Liver (tissue), 9 donors: ENCODE data around the gene SMOC2. TPM values are rescaled to one million over a fixed set of nuclear protein-coding genes. Genes with fewer than 3 reads are reported as not detected.

Experiments
- DNase-seq: peaks from one replicate; pipeline ENCODE4 v3.0.0-alpha.2; 2017; ENCODE audit warnings: low spot score
- H3K27ac ChIP-seq, 2 donors: one replicate each; pipeline ENCODE4 v1.7.0; 2013; ENCODE audit warnings: inconsistent platforms in 2 of 2, low read length in 2 of 2, control low read depth in 1 of 2, low read depth in 1 of 2, mild to moderate bottlenecking in 1 of 2
- H3K27me3 ChIP-seq, 4 donors: one replicate each; pipeline versions ENCODE4 v1.6.1 to v1.7.0; 2013; ENCODE audit warnings: low read length in 3 of 4, inconsistent platforms in 1 of 4, mild to moderate bottlenecking in 1 of 4, moderate library complexity in 1 of 4; ENCODE audit not compliant: control insufficient read depth in 4 of 4, insufficient read depth in 4 of 4
- H3K36me3 ChIP-seq, 4 donors: one replicate each; pipeline versions ENCODE4 v1.6.1 to v1.7.0; 2013; ENCODE audit warnings: low read length in 3 of 4, mild to moderate bottlenecking in 3 of 4, low read depth in 1 of 4, moderate library complexity in 1 of 4; ENCODE audit not compliant: control insufficient read depth in 4 of 4, insufficient read depth in 3 of 4
- H3K4me1 ChIP-seq, 4 donors: one replicate each; pipeline versions ENCODE4 v1.6.1 to v1.7.0; 2013; ENCODE audit warnings: low read length in 3 of 4, mild to moderate bottlenecking in 3 of 4, moderate library complexity in 1 of 4; ENCODE audit not compliant: control insufficient read depth in 4 of 4, insufficient read depth in 4 of 4
- H3K4me3 ChIP-seq, 3 donors: one replicate each; pipeline versions ENCODE4 v1.6.1 to v1.7.0; 2013; ENCODE audit warnings: low read length in 3 of 3, control low read depth in 1 of 3, low read depth in 1 of 3, mild to moderate bottlenecking in 1 of 3
- H3K9ac ChIP-seq, 2 donors: one replicate each; pipeline ENCODE4 v1.7.0; 2013; ENCODE audit warnings: low read length in 2 of 2, mild to moderate bottlenecking in 2 of 2, moderate library complexity in 2 of 2, control low read depth in 1 of 2, low read depth in 1 of 2
- H3K9me3 ChIP-seq, 4 donors: one replicate each; pipeline versions ENCODE4 v1.6.1 to v1.7.0; 2013; ENCODE audit warnings: low read length in 3 of 4; ENCODE audit not compliant: control insufficient read depth in 4 of 4
- CTCF ChIP-seq: fragments of 150-350 bp; IDR thresholded peaks from 2 replicates; pipeline ENCODE4 v1.5.1; 2017; ENCODE audit warnings: improper control_type of control experiment, low read depth, low read length; ENCODE audit not compliant: missing input control
- EGR1 ChIP-seq, 2 donors: IDR thresholded peaks; 2 replicates each; pipeline ENCODE4 v1.6.1; 2016 to 2018; ENCODE audit warnings: antibody characterized with exemption in 2 of 2, low read depth in 2 of 2
- FOXA1 ChIP-seq: IDR thresholded peaks from 2 replicates; pipeline ENCODE4 v1.6.1; 2016; ENCODE audit warnings: antibody characterized with exemption
- FOXA2 ChIP-seq: IDR thresholded peaks from 2 replicates; pipeline ENCODE4 v1.6.1; 2016; ENCODE audit warnings: antibody characterized with exemption
- GABPA ChIP-seq, 2 donors: IDR thresholded peaks in 1 of 2; conservative IDR thresholded peaks in 1 of 2; 2 replicates each; pipeline ENCODE4 v1.6.1; 2016; ENCODE audit warnings: antibody characterized with exemption in 2 of 2, mild to moderate bottlenecking in 1 of 2, moderate library complexity in 1 of 2
- HNF4A ChIP-seq, 2 donors: conservative IDR thresholded peaks; 2 replicates each; pipeline ENCODE4 v1.6.1; 2016; ENCODE audit warnings: antibody characterized with exemption in 2 of 2, mild to moderate bottlenecking in 2 of 2
- HNF4G ChIP-seq: IDR thresholded peaks from 2 replicates; pipeline ENCODE4 v1.6.1; 2016; ENCODE audit warnings: antibody characterized with exemption
- JUND ChIP-seq, 2 donors: IDR thresholded peaks; 2 replicates each; pipeline ENCODE4 v1.6.1; 2016; ENCODE audit warnings: antibody characterized with exemption in 2 of 2
- NR2F2 ChIP-seq: IDR thresholded peaks from 2 replicates; pipeline ENCODE4 v1.6.1; 2016; ENCODE audit warnings: antibody characterized with exemption
- RAD21 ChIP-seq, 2 donors: IDR thresholded peaks; 2 replicates each; pipeline ENCODE4 v1.6.1; 2016; ENCODE audit warnings: antibody characterized with exemption in 2 of 2, mild to moderate bottlenecking in 2 of 2
- SP1 ChIP-seq: IDR thresholded peaks from 2 replicates; pipeline ENCODE4 v1.6.1; 2018; ENCODE audit warnings: antibody characterized with exemption, mild to moderate bottlenecking
- YY1 ChIP-seq: IDR thresholded peaks from 2 replicates; pipeline ENCODE4 v1.6.1; 2016; ENCODE audit warnings: antibody characterized with exemption, mild to moderate bottlenecking
- ZBTB33 ChIP-seq: IDR thresholded peaks from 2 replicates; pipeline ENCODE4 v1.6.1; 2016; ENCODE audit warnings: antibody characterized with exemption
- WGBS: extraction: QIAGEN DNeasy Blood & Tissue Kit; methylation state at CpG from one replicate; pipeline ENCODE4 v1.1.7; 2013; 5-methylcytosine and 5-hydroxymethylcytosine counted together
- polyA plus RNA-seq, 2 donors: library from polyadenylated mRNA; stranded (reverse) in 1 of 2; unstranded in 1 of 2; fragments of 200-250 nt in 1 of 2; fragments of >200 nt in 1 of 2; fragmentation: Nextera tagmentation in 1 of 2; extraction: Ambion mirVana in 1 of 2; gene quantifications; one replicate each; pipeline versions ENCODE4 v1.2.1 to v1.2.3, GENCODE V29; 2013 to 2015
- total RNA-seq, 2 donors: library from RNA; depleted of rRNA; stranded (reverse); fragments of >200 nt; gene quantifications; one replicate each; pipeline ENCODE4 v1.2.3, GENCODE V29; 2014
- TF ChIP-seq, protein P1 (sequence below): IDR thresholded peaks from 2 replicates; pipeline ENCODE4 v1.6.1; 2016; ENCODE audit warnings: antibody characterized with exemption
- TF ChIP-seq, protein P2 (sequence below): IDR thresholded peaks from 2 replicates; pipeline ENCODE4 v1.6.1; 2016; ENCODE audit warnings: antibody characterized with exemption
- TF ChIP-seq, protein P3 (sequence below): IDR thresholded peaks from 2 replicates; pipeline ENCODE4 v1.6.1; 2016; ENCODE audit warnings: antibody characterized with exemption, mild to moderate bottlenecking
- donor health status: healthy.
- donor health status: healthy.
- donor health status: healthy.
- donor health status: healthy.
- donor health status: healthy.

SMOC2 gene
- total and polyA plus RNA-seq, 4 donors = 0.23 to 1.9 (median 1.1) TPM

- no peak overlapping the region for H3K9ac ChIP-seq
- H3K27me3 ChIP-seq = peaks cover 0 to 3% (median 0%) of the 10 kb centered on the region in 4 donors
- no peak for DNase-seq
- no peaks in the 10 kb centered on the region for H3K36me3 ChIP-seq
- no peak overlapping the region for H3K27ac ChIP-seq
- 43% methylated on average over 5 of the region's 5 CpGs for WGBS
- H3K9me3 ChIP-seq = no peaks in the 10 kb centered on the region
- H3K4me1 ChIP-seq = no peaks in the 10 kb centered on the region
- TF ChIP-seq, protein P1, sequence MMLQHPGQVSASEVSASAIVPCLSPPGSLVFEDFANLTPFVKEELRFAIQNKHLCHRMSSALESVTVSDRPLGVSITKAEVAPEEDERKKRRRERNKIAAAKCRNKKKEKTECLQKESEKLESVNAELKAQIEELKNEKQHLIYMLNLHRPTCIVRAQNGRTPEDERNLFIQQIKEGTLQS = no peak
- TF ChIP-seq NR2F2 = no peak
- no peak for TF ChIP-seq FOXA1
- TF ChIP-seq FOXA2 = no peak
- TF ChIP-seq HNF4A (conservative IDR thresholded peaks at IDR 0.05) = no peak
- no peak overlapping the region for H3K4me3 ChIP-seq
These were observed 199.8 kb downstream of the SMOC2 start for GRCh38 chr6:168640768-168641167.

GRCh38 chr6:168641446-168641845, 200.5 kb downstream of the SMOC2 start:
- no peaks in the 10 kb centered on the region for H3K9me3 ChIP-seq
- DNase-seq = no peak
- H3K4me3 ChIP-seq = no peak overlapping the region
- H3K27ac ChIP-seq = no peak overlapping the region
- H3K27me3 ChIP-seq = peaks cover 0 to 3% (median 0%) of the 10 kb centered on the region in 4 donors
- TF ChIP-seq RAD21 (IDR thresholded peaks at IDR 0.05) = no peak
- TF ChIP-seq, protein P2, sequence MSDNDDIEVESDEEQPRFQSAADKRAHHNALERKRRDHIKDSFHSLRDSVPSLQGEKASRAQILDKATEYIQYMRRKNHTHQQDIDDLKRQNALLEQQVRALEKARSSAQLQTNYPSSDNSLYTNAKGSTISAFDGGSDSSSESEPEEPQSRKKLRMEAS = no peak
- TF ChIP-seq, protein P3, sequence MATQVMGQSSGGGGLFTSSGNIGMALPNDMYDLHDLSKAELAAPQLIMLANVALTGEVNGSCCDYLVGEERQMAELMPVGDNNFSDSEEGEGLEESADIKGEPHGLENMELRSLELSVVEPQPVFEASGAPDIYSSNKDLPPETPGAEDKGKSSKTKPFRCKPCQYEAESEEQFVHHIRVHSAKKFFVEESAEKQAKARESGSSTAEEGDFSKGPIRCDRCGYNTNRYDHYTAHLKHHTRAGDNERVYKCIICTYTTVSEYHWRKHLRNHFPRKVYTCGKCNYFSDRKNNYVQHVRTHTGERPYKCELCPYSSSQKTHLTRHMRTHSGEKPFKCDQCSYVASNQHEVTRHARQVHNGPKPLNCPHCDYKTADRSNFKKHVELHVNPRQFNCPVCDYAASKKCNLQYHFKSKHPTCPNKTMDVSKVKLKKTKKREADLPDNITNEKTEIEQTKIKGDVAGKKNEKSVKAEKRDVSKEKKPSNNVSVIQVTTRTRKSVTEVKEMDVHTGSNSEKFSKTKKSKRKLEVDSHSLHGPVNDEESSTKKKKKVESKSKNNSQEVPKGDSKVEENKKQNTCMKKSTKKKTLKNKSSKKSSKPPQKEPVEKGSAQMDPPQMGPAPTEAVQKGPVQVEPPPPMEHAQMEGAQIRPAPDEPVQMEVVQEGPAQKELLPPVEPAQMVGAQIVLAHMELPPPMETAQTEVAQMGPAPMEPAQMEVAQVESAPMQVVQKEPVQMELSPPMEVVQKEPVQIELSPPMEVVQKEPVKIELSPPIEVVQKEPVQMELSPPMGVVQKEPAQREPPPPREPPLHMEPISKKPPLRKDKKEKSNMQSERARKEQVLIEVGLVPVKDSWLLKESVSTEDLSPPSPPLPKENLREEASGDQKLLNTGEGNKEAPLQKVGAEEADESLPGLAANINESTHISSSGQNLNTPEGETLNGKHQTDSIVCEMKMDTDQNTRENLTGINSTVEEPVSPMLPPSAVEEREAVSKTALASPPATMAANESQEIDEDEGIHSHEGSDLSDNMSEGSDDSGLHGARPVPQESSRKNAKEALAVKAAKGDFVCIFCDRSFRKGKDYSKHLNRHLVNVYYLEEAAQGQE = no peak
- TF ChIP-seq FOXA2 = no peak
- no peak for TF ChIP-seq JUND (IDR thresholded peaks at IDR 0.05)
- TF ChIP-seq HNF4G = no peak
- no peak for TF ChIP-seq EGR1 (IDR thresholded peaks at IDR 0.05; ENCODE audit: low read depth in 2 of 2)
- TF ChIP-seq, protein P1 = no peak
- no peak for TF ChIP-seq GABPA (IDR thresholded peaks at IDR 0.05 in 1 of 2, conservative IDR thresholded peaks at IDR 0.05 in 1 of 2)
- TF ChIP-seq SP1 = no peak
- no peak for TF ChIP-seq HNF4A (conservative IDR thresholded peaks at IDR 0.05)
- no peak for TF ChIP-seq FOXA1
- no peak for TF ChIP-seq CTCF
- no peak for TF ChIP-seq YY1
- TF ChIP-seq ZBTB33 = no peak
- no peaks in the 10 kb centered on the region for H3K36me3 ChIP-seq
- H3K9ac ChIP-seq = no peak overlapping the region
- no peaks in the 10 kb centered on the region for H3K4me1 ChIP-seq
- WGBS = 65% methylated on average over 5 of the region's 5 CpGs
